SK-N-SH (cell line): ENCODE measurements around the gene KMT2B. TPM values are rescaled to one million over a fixed set of nuclear protein-coding genes. Genes with fewer than 3 reads are reported as not detected.

Source experiments
- CTCF ChIA-PET: fragments of 300-600, 350-600 bp; formaldehyde crosslinking; extraction: SDS; loops from one replicate; lab custom pipeline; 2021; lab: Yijun Ruan, JAX
- POLR2A ChIA-PET: fragments of 350-600 bp; sonication (Branson Sonifier 250); formaldehyde crosslinking; extraction: SDS; loops from one replicate; lab custom pipeline; 2020; ENCODE audit warnings: antibody characterized with exemption, inconsistent platforms; lab: Yijun Ruan, JAX
- DNase-seq: peaks from one replicate; pipeline ENCODE4 v3.0.0; 2012
- H2AFZ ChIP-seq: fragments of 200-600 bp; sonication (generic); 2 replicates; pipeline ENCODE4 v1.8.1; 2016; ENCODE audit warnings: antibody characterized with exemption, mild to moderate bottlenecking, low read depth
- H3F3A ChIP-seq: fragments of 200-600 bp; sonication (generic); replicated peaks from 2 replicates; pipeline ENCODE3; 2016; ENCODE audit warnings: antibody characterized with exemption, mild to moderate bottlenecking; ENCODE audit not compliant: insufficient read depth
- H3K27ac ChIP-seq, 2 experiments: fragments of 200-500 bp in 1 of 2; fragments of 200-600 bp in 1 of 2; sonication (Bioruptor generic) in 1 of 2; sonication (generic), shearing (Covaris generic) in 1 of 2; 2 replicates each; pipeline versions ENCODE4 v1.5.1 to v1.6.1; 2014 to 2016; ENCODE audit warnings: low read depth in 2 of 2, inconsistent platforms in 1 of 2, low read length in 1 of 2, mild to moderate bottlenecking in 1 of 2, mixed read lengths in 1 of 2
- H3K27me3 ChIP-seq: fragments of 200-600 bp; sonication (generic), shearing (Covaris generic); 2 replicates; pipeline ENCODE4 v1.6.1; 2016; ENCODE audit warnings: mixed run types; ENCODE audit not compliant: insufficient read depth
- H3K36me3 ChIP-seq, 2 experiments: fragments of 200-500 bp in 1 of 2; fragments of 200-600 bp in 1 of 2; sonication (Bioruptor generic) in 1 of 2; sonication (generic) in 1 of 2; replicated peaks in 1 of 2; 2 replicates each; pipeline versions ENCODE3 to v1.5.1; 2014 to 2016; ENCODE audit warnings: low read length in 1 of 2, mild to moderate bottlenecking in 1 of 2; ENCODE audit not compliant: insufficient read depth in 2 of 2, control insufficient read depth in 1 of 2
- H3K4me1 ChIP-seq, 2 experiments: fragments of 200-500 bp in 1 of 2; fragments of 200-600 bp in 1 of 2; sonication (Bioruptor generic) in 1 of 2; sonication (generic), shearing (Covaris generic) in 1 of 2; 2 replicates each; pipeline versions ENCODE4 v1.5.1 to v1.6.1; 2014 to 2016; ENCODE audit warnings: low read depth in 1 of 2, low read length in 1 of 2, mixed run types in 1 of 2; ENCODE audit not compliant: insufficient read depth in 2 of 2, control insufficient read depth in 1 of 2
- H3K4me2 ChIP-seq: fragments of 200-600 bp; sonication (generic), shearing (Covaris generic); 2 replicates; pipeline ENCODE4 v1.6.1; 2017; ENCODE audit warnings: mixed run types
- H3K4me3 ChIP-seq, 2 experiments: fragments of 200-500 bp in 1 of 2; fragments of 200-600 bp in 1 of 2; sonication (Bioruptor generic) in 1 of 2; sonication (generic), shearing (Covaris generic) in 1 of 2; 2 replicates each; pipeline versions ENCODE4 v1.5.1 to v1.8.1; 2014 to 2016; ENCODE audit warnings: low read depth in 2 of 2, inconsistent platforms in 1 of 2, low read length in 1 of 2, mild to moderate bottlenecking in 1 of 2, mixed read lengths in 1 of 2, moderate library complexity in 1 of 2
- H3K79me2 ChIP-seq: fragments of 200-600 bp; sonication (generic); 2 replicates; pipeline ENCODE4 v1.8.1; 2017; ENCODE audit warnings: mild to moderate bottlenecking; ENCODE audit not compliant: insufficient read depth
- H3K9ac ChIP-seq: fragments of 200-600 bp; sonication (generic); 2 replicates; pipeline ENCODE4 v1.6.1; 2017; ENCODE audit warnings: mixed run types
- H3K9me2 ChIP-seq: fragments of 200-600 bp; sonication (generic); 2 replicates; pipeline ENCODE4 v1.6.1; 2017; ENCODE audit warnings: mixed run types
- H3K9me3 ChIP-seq: fragments of 200-600 bp; sonication (generic); 2 replicates; pipeline ENCODE4 v1.6.1; 2017; ENCODE audit warnings: mixed run types, mild to moderate bottlenecking, moderate library complexity
- H4K20me1 ChIP-seq: fragments of 200-600 bp; sonication (generic); 2 replicates; pipeline ENCODE4 v1.6.1; 2017; ENCODE audit warnings: mild to moderate bottlenecking, mixed run types; ENCODE audit not compliant: insufficient read depth
- ELF1 ChIP-seq: IDR thresholded peaks from 2 replicates; pipeline ENCODE4 v1.4.0; 2012
- EP300 ChIP-seq, 2 experiments: IDR thresholded peaks; 2 replicates each; pipeline versions ENCODE4 v1.4.0 to v1.6.1; 2012; ENCODE audit warnings: borderline replicate concordance in 1 of 2, low read depth in 1 of 2, low read length in 1 of 2
- EZH2phosphoT487 ChIP-seq: fragments of 200-600 bp; sonication (generic); IDR thresholded peaks from 2 replicates; pipeline ENCODE4 v1.6.1; 2017; ENCODE audit warnings: low read depth, mixed run types, mild to moderate bottlenecking, antibody characterized with exemption, moderate library complexity, borderline replicate concordance
- FOXJ3 ChIP-seq: sonication (generic); formaldehyde crosslinking; IDR thresholded peaks from 2 replicates; pipeline ENCODE4 v1.5.1; 2020; ENCODE audit warnings: mild to moderate bottlenecking, missing genetic modification reagents
- GABPA ChIP-seq: IDR thresholded peaks from 2 replicates; pipeline ENCODE4 v1.4.0; 2012; ENCODE audit warnings: low read depth, mild to moderate bottlenecking
- GATA2 ChIP-seq: sonication (generic); formaldehyde crosslinking; IDR thresholded peaks from 2 replicates; pipeline ENCODE4 v1.5.0; 2020; ENCODE audit warnings: mild to moderate bottlenecking, missing genetic modification reagents
- IRF3 ChIP-seq: fragments of 150-350 bp; IDR thresholded peaks from 2 replicates; pipeline ENCODE4 v1.6.1; 2016; ENCODE audit warnings: mild to moderate bottlenecking, low read depth, low read length
- PBX3 ChIP-seq: IDR thresholded peaks from 2 replicates; pipeline ENCODE4; 2012
- RCOR1 ChIP-seq: fragments of 150-350 bp; IDR thresholded peaks from 2 replicates; pipeline ENCODE4 v1.6.1; 2017; ENCODE audit warnings: antibody characterized with exemption, low read length
- RFX5 ChIP-seq: IDR thresholded peaks from 2 replicates; pipeline ENCODE4 v1.6.1; 2012; ENCODE audit warnings: mild to moderate bottlenecking, improper control_type of control experiment, low read length
- SIN3A ChIP-seq: IDR thresholded peaks from 2 replicates; pipeline ENCODE4 v1.6.1; 2012; ENCODE audit warnings: low read depth, mild to moderate bottlenecking, low read length, moderate library complexity, borderline replicate concordance
- TCF12 ChIP-seq: IDR thresholded peaks from 2 replicates; pipeline ENCODE4 v1.4.0; 2012
- USF1 ChIP-seq: IDR thresholded peaks from 2 replicates; pipeline ENCODE4 v1.4.0; 2012; ENCODE audit warnings: low read depth, borderline replicate concordance
- USF2 ChIP-seq: fragments of 150-350 bp; IDR thresholded peaks from 2 replicates; pipeline ENCODE4 v1.6.1; 2017; ENCODE audit warnings: antibody characterized with exemption, low read length, low read depth, borderline replicate concordance
- YY1 ChIP-seq: IDR thresholded peaks from 2 replicates; pipeline ENCODE4 v1.4.0; 2012; ENCODE audit warnings: low read depth, mild to moderate bottlenecking
- WGBS: methylation state at CpG from one replicate; pipeline ENCODE4 v1.1.6; 2017; ENCODE audit warnings: low lambda C conversion rate; 5-methylcytosine and 5-hydroxymethylcytosine counted together
- polyA plus RNA-seq, 3 experiments: library from polyadenylated mRNA; depleted of rRNA; stranded (reverse); fragments of >200 nt; gene quantifications; 2 replicates each; pipeline ENCODE4 v1.2.3, GENCODE V29; 2012

KMT2B gene
- polyA plus RNA-seq, 1 of the 3 experiments (the other 2 are of a cell fraction), result 29.2 TPM

GRCh38 chr19:35702223-35703012 lies 15.4 kb upstream of the KMT2B start (continued):
- peak; percentile 55; the same call in 1 of the 2 replicates for TF ChIP-seq RFX5
- TF ChIP-seq USF1, result no peak
- TF ChIP-seq RCOR1, result no peak
- TF ChIP-seq ELF1, result no peak
- no peak for TF ChIP-seq TCF12
- TF ChIP-seq GABPA, result no peak
- TF ChIP-seq GATA2, result no peak
- TF ChIP-seq FOXJ3, result no peak
- no peak for TF ChIP-seq EZH2phosphoT487

GRCh38 chr19:35703343-35703742 lies 14.5 kb upstream of the KMT2B start:
- CTCF ChIA-PET, result interaction anchor here (1.0 to 4.1 kb wide), 6 partner anchors 8 to 155 kb away, joined by 3 to 33 read pairs (median 5); partner anchors contain the start of gene HAUS5
- WGBS, result 47% methylated on average over 9 of the region's 9 CpGs

More at GRCh38 chr19:35703343-35703742, 14.5 kb upstream of the KMT2B start:
- POLR2A ChIA-PET, result interaction anchor here (0.6 to 1.6 kb wide), 3 partner anchors 9 to 55 kb away, joined by 3 to 7 read pairs (median 5); partner anchors contain the start of gene COX6B1
- Histone ChIP-seq H3K9me2 (no peaks in the 10 kb centered on the region), H3K27me3 (0 out of 2 replicates have a peak, but pooled peaks cover 7% of the 10 kb centered on the region), H3K36me3 (no peaks in the 10 kb centered on the region), H3K4me2 (no peak overlapping the region), H2AFZ (no peak overlapping the region), H3K4me1 (no peaks in the 10 kb centered on the region; a peak in 1 of 4 replicates), H3K27ac (no peak overlapping the region), H3K9ac (no peak overlapping the region), H3F3A (no peaks in the 10 kb centered on the region), H4K20me1 (no peaks in the 10 kb centered on the region), H3K79me2 (no peaks in the 10 kb centered on the region), H3K9me3 (no peaks in the 10 kb centered on the region), H3K4me3 (no peak overlapping the region)
- peak; percentile 40 for DNase-seq
- TF ChIP-seq RCOR1 (no peak), USF2 (no peak), RFX5 (no peak), YY1 (no peak), IRF3 (no peak), PBX3 (no peak), EP300 (IDR thresholded peaks at IDR 0.05; ENCODE audit: borderline replicate concordance in 1 of 2, low read depth in 1 of 2, low read length in 1 of 2) (no peak), EZH2phosphoT487 (no peak), SIN3A (no peak)
